Liver (tissue), 9 donors: ENCODE data around the gene EMILIN1. TPM values are rescaled to one million over a fixed set of nuclear protein-coding genes. Genes with fewer than 3 reads are reported as not detected.

Experiments
- DNase-seq: peaks from one replicate; pipeline ENCODE4 v3.0.0-alpha.2; 2017; ENCODE audit warnings: low spot score
- H3K27ac ChIP-seq, 2 donors: one replicate each; pipeline ENCODE4 v1.7.0; 2013; ENCODE audit warnings: inconsistent platforms in 2 of 2, low read length in 2 of 2, control low read depth in 1 of 2, low read depth in 1 of 2, mild to moderate bottlenecking in 1 of 2
- H3K27me3 ChIP-seq, 4 donors: one replicate each; pipeline versions ENCODE4 v1.6.1 to v1.7.0; 2013; ENCODE audit warnings: low read length in 3 of 4, inconsistent platforms in 1 of 4, mild to moderate bottlenecking in 1 of 4, moderate library complexity in 1 of 4; ENCODE audit not compliant: control insufficient read depth in 4 of 4, insufficient read depth in 4 of 4
- H3K36me3 ChIP-seq, 4 donors: one replicate each; pipeline versions ENCODE4 v1.6.1 to v1.7.0; 2013; ENCODE audit warnings: low read length in 3 of 4, mild to moderate bottlenecking in 3 of 4, low read depth in 1 of 4, moderate library complexity in 1 of 4; ENCODE audit not compliant: control insufficient read depth in 4 of 4, insufficient read depth in 3 of 4
- H3K4me1 ChIP-seq, 4 donors: one replicate each; pipeline versions ENCODE4 v1.6.1 to v1.7.0; 2013; ENCODE audit warnings: low read length in 3 of 4, mild to moderate bottlenecking in 3 of 4, moderate library complexity in 1 of 4; ENCODE audit not compliant: control insufficient read depth in 4 of 4, insufficient read depth in 4 of 4
- H3K4me3 ChIP-seq, 3 donors: one replicate each; pipeline versions ENCODE4 v1.6.1 to v1.7.0; 2013; ENCODE audit warnings: low read length in 3 of 3, control low read depth in 1 of 3, low read depth in 1 of 3, mild to moderate bottlenecking in 1 of 3
- H3K9ac ChIP-seq, 2 donors: one replicate each; pipeline ENCODE4 v1.7.0; 2013; ENCODE audit warnings: low read length in 2 of 2, mild to moderate bottlenecking in 2 of 2, moderate library complexity in 2 of 2, control low read depth in 1 of 2, low read depth in 1 of 2
- H3K9me3 ChIP-seq, 4 donors: one replicate each; pipeline versions ENCODE4 v1.6.1 to v1.7.0; 2013; ENCODE audit warnings: low read length in 3 of 4; ENCODE audit not compliant: control insufficient read depth in 4 of 4
- ATF3 ChIP-seq: IDR thresholded peaks from 2 replicates; pipeline ENCODE4 v1.6.1; 2016; ENCODE audit warnings: antibody characterized with exemption
- CTCF ChIP-seq: fragments of 150-350 bp; IDR thresholded peaks from 2 replicates; pipeline ENCODE4 v1.5.1; 2017; ENCODE audit warnings: improper control_type of control experiment, low read depth, low read length; ENCODE audit not compliant: missing input control
- EGR1 ChIP-seq, 2 donors: IDR thresholded peaks; 2 replicates each; pipeline ENCODE4 v1.6.1; 2016 to 2018; ENCODE audit warnings: antibody characterized with exemption in 2 of 2, low read depth in 2 of 2
- FOXA1 ChIP-seq: IDR thresholded peaks from 2 replicates; pipeline ENCODE4 v1.6.1; 2016; ENCODE audit warnings: antibody characterized with exemption
- FOXA2 ChIP-seq: IDR thresholded peaks from 2 replicates; pipeline ENCODE4 v1.6.1; 2016; ENCODE audit warnings: antibody characterized with exemption
- GABPA ChIP-seq, 2 donors: IDR thresholded peaks in 1 of 2; conservative IDR thresholded peaks in 1 of 2; 2 replicates each; pipeline ENCODE4 v1.6.1; 2016; ENCODE audit warnings: antibody characterized with exemption in 2 of 2, mild to moderate bottlenecking in 1 of 2, moderate library complexity in 1 of 2
- HNF4A ChIP-seq, 2 donors: conservative IDR thresholded peaks; 2 replicates each; pipeline ENCODE4 v1.6.1; 2016; ENCODE audit warnings: antibody characterized with exemption in 2 of 2, mild to moderate bottlenecking in 2 of 2
- HNF4G ChIP-seq: IDR thresholded peaks from 2 replicates; pipeline ENCODE4 v1.6.1; 2016; ENCODE audit warnings: antibody characterized with exemption
- JUND ChIP-seq, 2 donors: IDR thresholded peaks; 2 replicates each; pipeline ENCODE4 v1.6.1; 2016; ENCODE audit warnings: antibody characterized with exemption in 2 of 2
- MAX ChIP-seq: IDR thresholded peaks from 2 replicates; pipeline ENCODE4 v1.6.1; 2016; ENCODE audit warnings: antibody characterized with exemption
- NR2F2 ChIP-seq: IDR thresholded peaks from 2 replicates; pipeline ENCODE4 v1.6.1; 2016; ENCODE audit warnings: antibody characterized with exemption
- RAD21 ChIP-seq, 2 donors: IDR thresholded peaks; 2 replicates each; pipeline ENCODE4 v1.6.1; 2016; ENCODE audit warnings: antibody characterized with exemption in 2 of 2, mild to moderate bottlenecking in 2 of 2
- REST ChIP-seq: IDR thresholded peaks from 2 replicates; pipeline ENCODE4 v1.6.1; 2016; ENCODE audit warnings: antibody characterized with exemption, mild to moderate bottlenecking
- RXRA ChIP-seq, 2 donors: IDR thresholded peaks; 2 replicates each; pipeline ENCODE4 v1.6.1; 2017 to 2018; ENCODE audit warnings: antibody characterized with exemption in 2 of 2, mild to moderate bottlenecking in 1 of 2
- SP1 ChIP-seq: IDR thresholded peaks from 2 replicates; pipeline ENCODE4 v1.6.1; 2018; ENCODE audit warnings: antibody characterized with exemption, mild to moderate bottlenecking
- TAF1 ChIP-seq: conservative IDR thresholded peaks from 2 replicates; pipeline ENCODE4 v1.6.1; 2016; ENCODE audit warnings: antibody characterized with exemption, mild to moderate bottlenecking
- YY1 ChIP-seq: IDR thresholded peaks from 2 replicates; pipeline ENCODE4 v1.6.1; 2016; ENCODE audit warnings: antibody characterized with exemption, mild to moderate bottlenecking
- ZBTB33 ChIP-seq: IDR thresholded peaks from 2 replicates; pipeline ENCODE4 v1.6.1; 2016; ENCODE audit warnings: antibody characterized with exemption
- WGBS: extraction: QIAGEN DNeasy Blood & Tissue Kit; methylation state at CpG from one replicate; pipeline ENCODE4 v1.1.7; 2013; 5-methylcytosine and 5-hydroxymethylcytosine counted together
- polyA plus RNA-seq, 2 donors: library from polyadenylated mRNA; stranded (reverse) in 1 of 2; unstranded in 1 of 2; fragments of 200-250 nt in 1 of 2; fragments of >200 nt in 1 of 2; fragmentation: Nextera tagmentation in 1 of 2; extraction: Ambion mirVana in 1 of 2; gene quantifications; one replicate each; pipeline versions ENCODE4 v1.2.1 to v1.2.3, GENCODE V29; 2013 to 2015
- total RNA-seq, 2 donors: library from RNA; depleted of rRNA; stranded (reverse); fragments of >200 nt; gene quantifications; one replicate each; pipeline ENCODE4 v1.2.3, GENCODE V29; 2014
- donor health status: healthy.
- donor health status: healthy.
- donor health status: healthy.
- donor health status: healthy.
- donor health status: healthy.

EMILIN1 gene
- total and polyA plus RNA-seq, 4 donors, result 3.4 to 26.1 (median 24.0) TPM

- peaks cover 0 to 27% (median 15%) of the 10 kb centered on the region in 4 donors for H3K4me1 ChIP-seq
- WGBS, result 90% methylated on average over 3 of the region's 3 CpGs
- TF ChIP-seq REST, result no peak
- TF ChIP-seq HNF4A (conservative IDR thresholded peaks at IDR 0.05), result no peak
- TF ChIP-seq JUND (IDR thresholded peaks at IDR 0.05), result no peak
- no peak for TF ChIP-seq EGR1 (IDR thresholded peaks at IDR 0.05; ENCODE audit: low read depth in 2 of 2)
- TF ChIP-seq CTCF, result no peak
- no peak for TF ChIP-seq RXRA (IDR thresholded peaks at IDR 0.05)
- TF ChIP-seq ZBTB33, result no peak
- no peak for TF ChIP-seq HNF4G
- TF ChIP-seq RAD21 (IDR thresholded peaks at IDR 0.05), result no peak
- TF ChIP-seq YY1, result no peak
- TF ChIP-seq FOXA1, result no peak
- no peak for TF ChIP-seq GABPA (IDR thresholded peaks at IDR 0.05 in 1 of 2, conservative IDR thresholded peaks at IDR 0.05 in 1 of 2)
- TF ChIP-seq MAX, result no peak
- no peak for TF ChIP-seq NR2F2
- no peak for TF ChIP-seq SP1
- TF ChIP-seq ATF3, result no peak
- no peak for TF ChIP-seq FOXA2
- TF ChIP-seq TAF1, result no peak
- no peak overlapping the region for H3K9ac ChIP-seq
- no peaks in the 10 kb centered on the region for H3K9me3 ChIP-seq
- H3K27ac ChIP-seq, result no peak overlapping the region
- no peak overlapping the region for H3K4me3 ChIP-seq
- H3K36me3 ChIP-seq, result peaks cover 0 to 8% (median 3%) of the 10 kb centered on the region in 4 donors
- no peaks in the 10 kb centered on the region for H3K27me3 ChIP-seq
- DNase-seq, result no peak
Observed at GRCh38 chr2:27125104-27125503, 46.7 kb downstream of the EMILIN1 start.
